Measurements from ENCODE around the gene PALLD. TPM values are rescaled to one million over a fixed set of nuclear protein-coding genes. Genes with fewer than 3 reads are reported as not detected.

The PALLD gene
- total RNA-seq, 1 donor from 2014 or later = 396 TPM

DNA sequence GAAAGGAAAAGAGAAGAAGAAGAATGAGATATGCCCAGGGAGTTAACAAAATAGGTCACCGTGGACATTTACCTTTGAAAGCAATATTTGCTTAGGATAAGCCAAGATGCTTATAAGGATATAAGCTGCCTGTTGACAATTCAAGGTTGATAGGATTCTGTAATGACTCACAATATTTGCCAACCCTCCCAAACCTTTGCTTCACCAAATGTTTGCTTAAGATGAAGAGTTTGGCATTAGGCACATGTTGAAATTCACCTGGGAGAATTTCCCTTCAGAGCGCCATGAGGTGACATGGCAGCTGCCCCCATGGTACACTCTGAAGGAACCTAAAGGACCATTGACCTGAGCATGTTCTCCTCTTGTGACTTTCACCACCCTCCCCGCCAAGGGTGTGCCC lies 4.6 kb downstream of the PALLD start:
- no peaks in the 10 kb centered on the region for H3K36me3 Mint-ChIP-seq (ENCODE audit: unreplicated experiment)
- H3K4me1 Mint-ChIP-seq (ENCODE audit: unreplicated experiment) = peaks cover 19% of the 10 kb centered on the region
- H3K9me3 Mint-ChIP-seq (ENCODE audit: unreplicated experiment) = no peaks in the 10 kb centered on the region
- no peak overlapping the region for H3K27ac Mint-ChIP-seq (ENCODE audit: unreplicated experiment)
- H3K27me3 Mint-ChIP-seq (ENCODE audit: unreplicated experiment) = no peaks in the 10 kb centered on the region
- TF ChIP-seq, protein P1, sequence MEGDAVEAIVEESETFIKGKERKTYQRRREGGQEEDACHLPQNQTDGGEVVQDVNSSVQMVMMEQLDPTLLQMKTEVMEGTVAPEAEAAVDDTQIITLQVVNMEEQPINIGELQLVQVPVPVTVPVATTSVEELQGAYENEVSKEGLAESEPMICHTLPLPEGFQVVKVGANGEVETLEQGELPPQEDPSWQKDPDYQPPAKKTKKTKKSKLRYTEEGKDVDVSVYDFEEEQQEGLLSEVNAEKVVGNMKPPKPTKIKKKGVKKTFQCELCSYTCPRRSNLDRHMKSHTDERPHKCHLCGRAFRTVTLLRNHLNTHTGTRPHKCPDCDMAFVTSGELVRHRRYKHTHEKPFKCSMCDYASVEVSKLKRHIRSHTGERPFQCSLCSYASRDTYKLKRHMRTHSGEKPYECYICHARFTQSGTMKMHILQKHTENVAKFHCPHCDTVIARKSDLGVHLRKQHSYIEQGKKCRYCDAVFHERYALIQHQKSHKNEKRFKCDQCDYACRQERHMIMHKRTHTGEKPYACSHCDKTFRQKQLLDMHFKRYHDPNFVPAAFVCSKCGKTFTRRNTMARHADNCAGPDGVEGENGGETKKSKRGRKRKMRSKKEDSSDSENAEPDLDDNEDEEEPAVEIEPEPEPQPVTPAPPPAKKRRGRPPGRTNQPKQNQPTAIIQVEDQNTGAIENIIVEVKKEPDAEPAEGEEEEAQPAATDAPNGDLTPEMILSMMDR (IDR thresholded peaks at IDR 0.05) = no peak
- H3K4me3 Mint-ChIP-seq (ENCODE audit: unreplicated experiment) = no peak overlapping the region
- DNase-seq (ENCODE audit: extremely low spot score, unreplicated experiment) = no peak

DNA sequence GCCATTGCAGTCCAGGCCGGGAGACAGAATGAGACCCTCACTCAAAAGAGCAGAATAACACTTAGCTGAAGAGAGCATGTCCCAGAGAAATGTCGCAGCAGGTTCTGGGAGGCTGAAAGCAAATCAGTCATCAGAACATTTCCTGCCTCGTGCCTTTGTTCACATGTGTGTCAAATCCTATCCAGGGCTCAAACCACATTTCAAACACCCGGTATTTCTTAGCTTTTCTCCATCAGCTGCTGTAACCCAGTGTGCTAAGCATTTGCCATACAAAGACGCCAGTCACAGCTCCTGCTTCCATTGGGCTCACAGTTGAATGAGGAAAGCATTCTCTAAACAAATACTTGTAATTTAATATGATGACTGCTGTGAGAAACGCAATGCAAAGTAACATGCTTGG lies 6.0 kb downstream of the PALLD start:
- H3K9me3 Mint-ChIP-seq (ENCODE audit: unreplicated experiment) = no peaks in the 10 kb centered on the region
- TF ChIP-seq, protein P1 (IDR thresholded peaks at IDR 0.05) = no peak
- H3K4me3 Mint-ChIP-seq (ENCODE audit: unreplicated experiment) = no peak overlapping the region
- H3K4me1 Mint-ChIP-seq (ENCODE audit: unreplicated experiment) = peaks cover 8% of the 10 kb centered on the region
- H3K36me3 Mint-ChIP-seq (ENCODE audit: unreplicated experiment) = no peaks in the 10 kb centered on the region
- DNase-seq (ENCODE audit: extremely low spot score, unreplicated experiment) = no peak
- H3K27me3 Mint-ChIP-seq (ENCODE audit: unreplicated experiment) = no peaks in the 10 kb centered on the region
- H3K27ac Mint-ChIP-seq (ENCODE audit: unreplicated experiment) = no peak overlapping the region

DNA sequence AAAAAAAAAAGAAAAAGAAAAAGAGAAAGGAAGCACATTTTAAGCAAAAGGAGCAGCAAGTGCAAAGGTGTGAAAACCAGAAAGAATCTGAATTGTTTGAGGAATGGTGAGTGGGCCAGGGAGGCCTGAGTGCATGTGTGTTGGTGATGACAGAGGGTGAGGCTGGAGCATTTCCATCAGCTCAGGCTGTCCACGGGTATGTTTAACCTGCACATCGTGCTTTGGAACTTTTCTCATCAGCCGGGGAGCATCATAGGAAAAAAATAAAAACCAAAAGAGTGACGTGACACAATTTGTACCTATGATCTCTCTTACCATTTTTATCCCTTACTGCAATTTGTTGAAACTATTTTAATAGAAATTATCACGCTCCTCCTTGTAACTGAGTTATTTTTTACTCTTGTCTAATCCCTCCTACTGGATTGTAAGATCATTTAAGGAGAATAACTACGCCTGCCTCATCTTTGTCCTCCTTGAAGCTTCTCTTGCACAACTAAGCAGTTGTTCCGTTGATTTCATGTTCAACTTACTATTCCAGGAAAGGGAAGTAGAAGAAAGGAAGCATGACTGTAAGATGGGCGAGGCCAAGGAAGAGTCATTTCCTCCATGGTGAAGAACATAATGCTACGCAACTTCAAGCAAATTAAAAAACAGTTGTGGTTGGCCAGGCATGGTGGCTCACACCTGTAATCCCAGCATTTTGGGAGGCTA lies 7.0 kb downstream of the PALLD start:
- H3K4me1 Mint-ChIP-seq (ENCODE audit: unreplicated experiment) = peaks cover 1% of the 10 kb centered on the region
- TF ChIP-seq, protein P1 (IDR thresholded peaks at IDR 0.05) = no peak

DNA sequence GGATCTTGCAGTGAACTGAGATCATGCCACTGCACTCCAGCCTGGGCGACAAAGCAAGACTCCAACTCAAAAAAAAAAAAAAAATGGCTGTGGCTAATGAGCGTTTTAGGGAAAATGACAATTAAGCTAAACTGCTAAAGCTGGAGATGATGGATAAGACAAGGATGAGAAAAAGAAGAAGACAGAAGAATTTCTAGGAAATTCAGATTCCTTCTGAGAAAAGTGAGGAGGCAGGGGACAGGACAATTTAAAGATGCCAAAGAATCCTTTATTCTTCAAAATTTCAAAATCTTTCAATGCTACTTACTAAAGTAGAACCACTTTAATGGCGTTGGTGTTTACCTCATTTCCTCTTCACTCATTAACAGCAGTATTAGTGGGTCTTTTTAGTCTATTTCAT lies 7.7 kb downstream of the PALLD start:
- Mint-ChIP-seq H3K4me3 (ENCODE audit: unreplicated experiment) (no peak overlapping the region), H3K27ac (ENCODE audit: unreplicated experiment) (no peak overlapping the region), H3K36me3 (ENCODE audit: unreplicated experiment) (no peaks in the 10 kb centered on the region), H3K27me3 (ENCODE audit: unreplicated experiment) (no peaks in the 10 kb centered on the region), H3K9me3 (ENCODE audit: unreplicated experiment) (no peaks in the 10 kb centered on the region), H3K4me1 (ENCODE audit: unreplicated experiment) (peaks cover 1% of the 10 kb centered on the region)
- no peak for DNase-seq (ENCODE audit: extremely low spot score, unreplicated experiment)
- TF ChIP-seq, protein P1 (IDR thresholded peaks at IDR 0.05) = no peak

More for the DNA sequence above, 7.0 kb downstream of the PALLD start:
- H3K27ac Mint-ChIP-seq (ENCODE audit: unreplicated experiment) = no peak overlapping the region
- no peaks in the 10 kb centered on the region for H3K9me3 Mint-ChIP-seq (ENCODE audit: unreplicated experiment)
- H3K27me3 Mint-ChIP-seq (ENCODE audit: unreplicated experiment) = no peaks in the 10 kb centered on the region
- no peak for DNase-seq (ENCODE audit: extremely low spot score, unreplicated experiment)
- H3K36me3 Mint-ChIP-seq (ENCODE audit: unreplicated experiment) = no peaks in the 10 kb centered on the region
- H3K4me3 Mint-ChIP-seq (ENCODE audit: unreplicated experiment) = no peak overlapping the region

DNA sequence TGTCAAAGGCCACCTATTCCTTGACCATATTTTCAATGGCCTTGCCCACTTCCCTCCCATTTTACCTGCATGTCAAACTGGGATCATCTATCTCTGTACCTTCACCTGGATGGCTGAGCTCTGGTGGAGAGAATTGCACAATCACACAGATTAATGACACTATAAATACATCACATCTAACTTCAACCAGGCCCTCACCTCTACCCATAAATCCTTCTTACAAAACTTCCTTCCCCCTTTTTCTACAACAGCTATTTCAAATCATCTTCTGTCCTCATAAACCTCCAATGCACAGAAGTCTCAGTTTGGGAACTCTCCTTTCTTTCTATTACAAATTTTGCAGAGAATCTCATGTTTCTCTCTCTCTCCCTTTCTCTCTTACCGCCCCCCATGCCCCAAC lies 9.2 kb downstream of the PALLD start:
- H3K4me3 Mint-ChIP-seq (ENCODE audit: unreplicated experiment) = no peak overlapping the region
- H3K27ac Mint-ChIP-seq (ENCODE audit: unreplicated experiment) = no peak overlapping the region
- H3K4me1 Mint-ChIP-seq (ENCODE audit: unreplicated experiment) = peaks cover 1% of the 10 kb centered on the region
- TF ChIP-seq, protein P1 (IDR thresholded peaks at IDR 0.05) = no peak
- H3K27me3 Mint-ChIP-seq (ENCODE audit: unreplicated experiment) = no peaks in the 10 kb centered on the region
- DNase-seq (ENCODE audit: extremely low spot score, unreplicated experiment) = no peak
- no peaks in the 10 kb centered on the region for H3K9me3 Mint-ChIP-seq (ENCODE audit: unreplicated experiment)
- H3K36me3 Mint-ChIP-seq (ENCODE audit: unreplicated experiment) = no peaks in the 10 kb centered on the region

All from osteocyte (in vitro differentiated cells).